ENCODE data around the gene ZFPL1.

Gene ZFPL1

DNA sequence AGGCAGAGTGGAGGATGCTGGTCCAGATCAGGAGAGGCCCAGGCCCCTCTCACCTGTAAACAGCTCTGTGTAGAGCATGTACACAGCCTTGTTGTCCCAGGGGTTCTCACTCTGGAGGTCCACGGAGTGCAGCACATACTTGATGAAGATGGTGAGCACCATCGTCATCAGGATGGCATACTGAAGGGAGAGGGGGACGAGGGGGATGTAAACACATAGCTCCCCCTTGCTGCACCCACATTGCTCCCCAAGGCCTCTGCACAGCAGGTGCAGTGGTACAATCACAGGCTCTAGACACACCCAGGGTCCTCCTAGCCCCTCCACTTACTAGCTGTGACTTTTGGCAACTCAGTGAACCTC lies 47.4 kb downstream of the ZFPL1 start:
- DNase-seq, result no peak

DNA sequence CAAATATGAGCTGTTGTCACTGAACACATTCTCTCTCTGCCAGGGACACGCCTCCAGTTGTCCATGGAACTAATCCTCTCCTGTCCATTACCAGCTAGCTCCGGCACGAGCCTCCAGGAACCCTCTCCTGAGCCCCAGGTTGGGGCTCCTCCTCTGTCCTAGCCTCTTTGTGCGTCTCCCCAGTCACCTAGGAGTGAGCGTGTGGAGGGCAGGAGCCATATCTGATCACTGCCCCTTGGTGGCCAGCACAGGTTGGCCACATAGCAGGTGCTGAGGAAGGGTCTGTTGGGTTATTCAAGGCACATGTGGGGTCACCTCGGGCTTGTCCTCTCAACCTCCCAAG lies 47.8 kb downstream of the ZFPL1 start:
- DNase-seq, result no peak

DNA sequence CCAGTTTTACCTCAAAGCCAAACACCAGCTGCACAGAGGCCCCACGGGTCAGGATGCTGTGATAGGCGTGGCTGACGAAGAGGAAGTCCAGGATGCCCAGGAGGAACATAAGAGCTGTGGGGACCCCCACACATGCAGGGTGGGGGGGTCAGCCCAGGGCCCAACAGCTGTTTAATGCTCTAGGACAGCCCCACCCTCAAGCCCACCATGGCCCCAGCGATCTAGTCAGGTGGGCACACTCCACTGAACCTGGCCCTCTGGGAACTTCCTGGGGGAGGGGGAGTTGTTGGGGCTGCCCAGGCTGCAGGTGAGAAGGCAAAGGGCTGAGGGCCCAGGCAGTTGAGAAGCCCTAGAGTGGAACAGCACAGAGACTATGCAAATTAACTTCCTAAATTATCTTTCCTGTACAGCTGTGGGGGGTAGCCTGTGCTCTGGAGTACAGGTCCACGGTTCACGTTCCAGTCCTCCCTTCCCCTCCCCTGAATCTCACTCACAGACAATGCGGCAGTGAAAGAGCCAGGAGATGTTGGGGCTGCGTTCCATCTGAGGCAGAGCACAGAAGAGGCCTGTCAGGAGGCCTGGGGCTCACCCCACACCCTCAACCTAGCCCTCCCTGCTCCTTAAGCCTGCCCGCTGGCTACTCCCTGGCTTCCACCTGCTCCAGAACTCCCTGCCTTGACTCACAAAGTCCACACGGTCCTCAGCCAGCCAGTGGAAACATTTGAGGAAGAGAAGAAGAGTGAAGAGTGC lies 48.4 kb downstream of the ZFPL1 start:
- DNase-seq, result no peak

DNA sequence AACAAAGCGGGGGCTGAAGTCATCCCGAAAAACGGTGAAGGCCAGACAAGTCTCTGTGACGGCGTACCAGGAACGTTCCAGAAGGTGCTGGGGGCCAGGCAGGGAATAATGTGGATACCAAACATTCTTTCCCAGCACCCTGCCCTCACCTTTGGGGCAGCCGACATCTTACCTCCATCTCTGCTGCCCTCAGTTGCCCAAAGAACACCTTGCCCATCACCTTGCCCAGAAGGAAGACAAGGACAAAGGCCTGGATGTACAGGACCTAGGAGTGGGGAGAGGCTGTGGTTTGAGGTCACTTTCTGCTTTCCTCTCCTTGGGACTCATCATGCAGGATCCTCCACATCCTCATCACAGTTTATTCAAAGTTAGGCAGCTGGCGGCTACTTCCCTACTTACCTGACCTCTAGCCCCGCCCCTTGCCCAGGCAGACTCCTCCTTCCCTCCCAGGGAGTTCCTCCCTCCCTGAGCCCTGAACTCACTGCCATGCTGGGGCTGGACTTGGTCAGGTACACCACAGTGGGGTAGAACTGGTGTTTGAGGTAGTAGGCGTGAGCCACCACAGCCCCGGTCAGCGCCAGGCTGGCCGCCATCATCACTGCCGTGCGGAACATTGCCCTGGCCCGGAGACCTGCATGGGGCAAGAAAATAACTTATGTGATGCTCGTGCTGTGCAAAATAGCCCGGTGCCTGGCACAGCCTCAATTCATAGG lies 49.1 kb downstream of the ZFPL1 start:
- peak; percentile 69 for DNase-seq

DNA sequence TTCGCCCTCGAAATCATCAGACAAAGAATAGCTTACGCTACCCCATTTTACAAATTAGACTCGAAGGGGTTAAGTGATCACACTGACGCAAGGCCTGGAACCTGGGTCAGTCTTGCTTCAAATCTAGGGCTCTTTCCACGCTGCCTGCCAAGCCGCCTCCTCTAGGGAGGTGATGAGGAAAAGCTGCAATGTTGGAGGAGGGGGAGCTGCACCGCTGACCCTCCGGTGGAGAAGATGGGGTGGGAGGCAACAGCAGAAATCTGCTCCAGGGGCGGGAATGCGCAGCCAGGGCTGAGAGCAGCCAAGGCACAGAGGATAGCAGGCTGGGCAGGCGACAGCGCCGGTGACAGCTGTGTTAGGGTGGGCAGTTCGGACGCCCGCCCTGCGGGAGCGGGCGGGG lies 49.7 kb downstream of the ZFPL1 start:
- DNase-seq, result no peak

DNA sequence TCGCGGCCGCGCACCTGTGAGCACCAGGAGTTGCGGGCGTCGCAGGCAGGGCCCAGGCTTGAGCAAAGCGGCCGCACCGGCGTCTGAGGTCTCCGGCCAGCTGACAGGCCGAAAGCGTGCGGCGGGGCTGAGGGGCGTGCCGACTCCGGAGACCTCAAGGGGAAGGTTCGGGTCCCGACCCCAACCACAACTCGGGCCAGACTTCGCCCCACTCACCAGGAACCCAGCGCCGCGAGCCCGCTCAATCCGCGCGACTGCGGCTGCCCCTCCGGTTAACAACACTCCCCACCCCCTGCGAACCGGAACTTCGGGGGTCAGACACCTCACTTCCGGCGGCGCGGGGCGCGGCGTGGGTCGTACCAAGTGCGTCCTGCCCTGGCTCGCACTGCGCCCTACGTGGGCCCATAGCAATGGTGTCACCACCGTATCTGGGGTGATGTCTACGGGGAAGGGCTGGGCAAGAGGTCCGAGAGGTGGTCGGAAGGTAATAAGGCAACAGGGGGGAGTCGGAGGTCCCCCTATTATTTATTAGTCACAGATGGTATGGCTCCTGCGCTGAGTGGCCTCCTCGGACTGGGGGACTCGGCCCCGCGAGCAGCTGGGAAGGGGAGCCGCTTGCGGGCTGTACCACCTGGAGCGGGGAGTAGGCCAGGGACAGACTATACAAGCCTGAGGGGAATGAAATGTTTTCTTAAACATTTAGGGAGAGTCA lies 50.4 kb downstream of the ZFPL1 start, which contains the start of gene SYVN1:
TSS of gene SYVN1 (minus strand) at position 280 of the 712 bp plus-strand sequence. CDS start 918 bp downstream, outside the sequence.
- DNase-seq, result peak; percentile 92

GRCh38 chr11:65134952-65135632 lies 51.1 kb downstream of the ZFPL1 start:
- peak; percentile 94 for DNase-seq

DNA sequence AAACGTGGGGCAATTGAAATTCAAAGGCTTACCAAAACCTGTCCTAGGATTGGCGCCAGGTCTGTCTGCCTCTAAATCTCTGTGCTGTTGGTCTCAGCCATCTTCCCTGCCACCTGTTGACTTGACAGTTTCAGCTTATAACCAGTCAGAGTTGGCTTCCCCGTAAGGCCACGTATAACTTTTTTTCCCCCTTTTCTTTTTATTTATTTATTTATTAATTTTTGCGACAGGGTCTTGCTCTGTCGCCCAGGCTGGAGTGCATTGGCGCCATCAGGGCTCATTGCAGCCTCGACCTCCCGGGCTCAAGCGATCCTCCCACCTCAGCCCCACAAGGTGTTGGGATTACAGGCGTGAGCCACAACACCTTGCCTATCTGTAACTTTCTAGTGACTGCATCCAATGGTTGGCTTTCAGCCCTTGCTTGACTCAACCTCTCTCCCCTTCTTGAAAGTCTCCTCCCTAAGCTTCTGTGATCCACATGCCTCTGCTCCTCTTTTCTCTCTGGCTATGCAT lies 51.7 kb downstream of the ZFPL1 start:
- no peak for DNase-seq

- no peak for DNase-seq
Measured at GRCh38 chr11:65136515-65137096, 52.6 kb downstream of the ZFPL1 start.

Measured in activated CD4-positive, alpha-beta T cell treated with anti-CD3 and anti-CD28 coated beads, Interleukin-10, Interleukin-2, amounts not matched to agents 100 ng/mL and 50 ng/mL, durations not matched to agents 16 hours and 8 hours (primary cell).